Type B pancreatic cell (in vitro differentiated cells): ENCODE results near the gene LCN6. TPM values are rescaled to one million over a fixed set of nuclear protein-coding genes. Genes with fewer than 3 reads are reported as not detected.

Experiments
- DNase-seq: peaks from one replicate; pipeline ENCODE4 v3.0.0; 2021; ENCODE audit warnings: mixed read lengths; ENCODE audit not compliant: unreplicated experiment; ENCODE audit errors: extremely low spot score
- H3K27ac Mint-ChIP-seq: 2 replicates; pipeline ENCODE4 v1.8.0; 2021; ENCODE audit warnings: mild to moderate bottlenecking, mixed read lengths
- H3K27me3 Mint-ChIP-seq: 2 replicates; pipeline ENCODE4 v1.8.0; 2021; ENCODE audit warnings: mixed read lengths
- H3K36me3 Mint-ChIP-seq: 2 replicates; pipeline ENCODE4 v1.8.0; 2021; ENCODE audit warnings: mixed read lengths
- H3K4me1 Mint-ChIP-seq: one replicate; pipeline ENCODE4 v1.8.0; 2021; ENCODE audit warnings: mixed read lengths; ENCODE audit not compliant: unreplicated experiment
- H3K4me3 Mint-ChIP-seq: 2 replicates; pipeline ENCODE4 v1.8.0; 2021; ENCODE audit warnings: mild to moderate bottlenecking, mixed read lengths
- H3K9me3 Mint-ChIP-seq: 2 replicates; pipeline ENCODE4 v1.8.0; 2021; ENCODE audit warnings: mixed read lengths
- total RNA-seq: library from RNA; stranded (reverse); gene quantifications from 2 replicates; pipeline ENCODE4 v1.2.1, GENCODE V29; 2021; ENCODE audit warnings: low replicate concordance
- TF ChIP-seq, protein P1 (sequence below): fragments of 200-600 bp; sonication (generic); conservative IDR thresholded peaks from 2 replicates; pipeline ENCODE4 v1.5.0; 2021; ENCODE audit warnings: antibody characterized with exemption, mild to moderate bottlenecking

The LCN6 gene
- total RNA-seq, 1 donor from 2014 or later = not detected

DNA sequence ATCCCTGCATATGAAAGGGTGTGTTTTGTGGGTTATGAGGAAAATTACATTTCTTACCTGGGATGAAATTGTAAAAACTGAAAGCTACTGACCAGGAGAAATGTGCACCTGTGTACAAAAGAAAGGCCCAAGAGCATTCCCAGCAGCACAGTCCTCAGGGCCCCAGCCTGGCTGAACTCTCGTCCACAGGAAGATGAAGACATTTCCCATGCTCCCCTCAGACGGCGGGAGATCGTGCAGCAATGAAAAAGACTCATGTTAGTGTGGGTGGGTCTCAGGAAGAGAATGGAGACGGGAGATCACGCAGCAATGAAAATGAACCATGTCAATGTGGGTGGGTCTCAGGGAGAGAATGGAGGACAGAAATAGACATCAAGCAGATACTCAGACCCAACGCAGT is 28.6 kb upstream of the LCN6 start:
- TF ChIP-seq, protein P1, sequence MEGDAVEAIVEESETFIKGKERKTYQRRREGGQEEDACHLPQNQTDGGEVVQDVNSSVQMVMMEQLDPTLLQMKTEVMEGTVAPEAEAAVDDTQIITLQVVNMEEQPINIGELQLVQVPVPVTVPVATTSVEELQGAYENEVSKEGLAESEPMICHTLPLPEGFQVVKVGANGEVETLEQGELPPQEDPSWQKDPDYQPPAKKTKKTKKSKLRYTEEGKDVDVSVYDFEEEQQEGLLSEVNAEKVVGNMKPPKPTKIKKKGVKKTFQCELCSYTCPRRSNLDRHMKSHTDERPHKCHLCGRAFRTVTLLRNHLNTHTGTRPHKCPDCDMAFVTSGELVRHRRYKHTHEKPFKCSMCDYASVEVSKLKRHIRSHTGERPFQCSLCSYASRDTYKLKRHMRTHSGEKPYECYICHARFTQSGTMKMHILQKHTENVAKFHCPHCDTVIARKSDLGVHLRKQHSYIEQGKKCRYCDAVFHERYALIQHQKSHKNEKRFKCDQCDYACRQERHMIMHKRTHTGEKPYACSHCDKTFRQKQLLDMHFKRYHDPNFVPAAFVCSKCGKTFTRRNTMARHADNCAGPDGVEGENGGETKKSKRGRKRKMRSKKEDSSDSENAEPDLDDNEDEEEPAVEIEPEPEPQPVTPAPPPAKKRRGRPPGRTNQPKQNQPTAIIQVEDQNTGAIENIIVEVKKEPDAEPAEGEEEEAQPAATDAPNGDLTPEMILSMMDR = no peak
- H3K36me3 Mint-ChIP-seq = no peaks in the 10 kb centered on the region
- H3K9me3 Mint-ChIP-seq = peaks cover 5% of the 10 kb centered on the region
- DNase-seq = no peak
- H3K27me3 Mint-ChIP-seq = peaks cover 47% of the 10 kb centered on the region
- H3K4me3 Mint-ChIP-seq = peak overlapping the region; percentile 40
- peaks cover 10% of the 10 kb centered on the region for H3K4me1 Mint-ChIP-seq
- peak overlapping the region; percentile 65 for H3K27ac Mint-ChIP-seq

DNA sequence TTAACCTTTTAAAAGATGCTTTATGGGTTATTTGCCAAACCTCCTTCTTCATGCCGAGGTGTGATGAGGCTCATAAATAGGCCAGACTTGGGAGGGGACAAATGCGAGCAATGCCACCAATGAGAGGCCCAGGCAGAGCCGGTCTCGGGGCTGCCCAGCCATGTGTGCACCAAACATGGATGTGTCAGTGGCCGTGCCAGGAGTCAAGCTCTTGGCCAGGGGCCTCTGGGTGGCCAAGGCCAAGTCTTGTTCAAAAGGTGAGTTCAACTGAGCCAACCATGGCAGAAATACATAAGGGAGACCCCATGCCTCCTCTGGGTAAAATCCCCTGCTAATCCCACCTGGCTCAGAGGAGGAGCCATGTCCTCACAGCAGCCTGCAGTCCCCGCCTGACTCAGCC is 26.9 kb upstream of the LCN6 start:
- Mint-ChIP-seq H3K27ac (no peak overlapping the region), H3K4me1 (peaks cover 6% of the 10 kb centered on the region), H3K27me3 (peaks cover 30% of the 10 kb centered on the region), H3K36me3 (no peaks in the 10 kb centered on the region), H3K4me3 (no peak overlapping the region), H3K9me3 (peaks cover 5% of the 10 kb centered on the region)
- no peak for DNase-seq
- TF ChIP-seq, protein P1 = no peak

DNA sequence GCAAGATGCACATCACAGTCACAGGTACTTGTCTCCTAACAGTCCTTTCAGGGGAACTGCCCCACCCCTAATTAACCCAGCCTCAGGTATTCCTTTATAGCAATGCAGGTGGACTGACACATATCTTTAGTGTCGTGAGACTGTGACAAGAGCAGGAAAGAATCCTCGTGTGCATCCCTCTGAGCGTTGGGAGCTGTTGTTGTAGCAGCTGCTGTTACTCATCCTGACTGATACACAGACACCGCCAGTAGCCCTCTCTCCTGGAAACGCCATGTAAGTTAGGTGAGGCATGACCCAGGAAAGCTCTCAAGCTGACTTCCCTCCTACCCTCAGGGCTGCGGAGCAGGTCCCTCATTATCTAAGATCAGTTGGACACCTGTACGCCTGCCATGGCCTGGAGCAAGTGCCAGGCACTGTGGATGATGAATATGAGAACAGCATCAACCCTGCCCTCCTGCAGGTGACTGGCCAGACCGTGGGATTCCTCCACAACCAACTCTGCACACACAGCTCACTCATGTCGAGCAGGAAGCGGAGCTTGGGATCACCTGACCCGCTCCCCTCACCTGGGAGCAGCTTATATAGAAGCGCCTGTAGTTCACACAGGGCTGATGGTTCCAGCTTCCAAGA is 26.2 kb upstream of the LCN6 start:
- H3K36me3 Mint-ChIP-seq = no peaks in the 10 kb centered on the region
- peaks cover 24% of the 10 kb centered on the region for H3K27me3 Mint-ChIP-seq
- H3K27ac Mint-ChIP-seq = no peak overlapping the region
- H3K4me1 Mint-ChIP-seq = peaks cover 6% of the 10 kb centered on the region
- TF ChIP-seq, protein P1 = no peak
- H3K4me3 Mint-ChIP-seq = no peak overlapping the region
- DNase-seq = no peak
- peaks cover 5% of the 10 kb centered on the region for H3K9me3 Mint-ChIP-seq

DNA sequence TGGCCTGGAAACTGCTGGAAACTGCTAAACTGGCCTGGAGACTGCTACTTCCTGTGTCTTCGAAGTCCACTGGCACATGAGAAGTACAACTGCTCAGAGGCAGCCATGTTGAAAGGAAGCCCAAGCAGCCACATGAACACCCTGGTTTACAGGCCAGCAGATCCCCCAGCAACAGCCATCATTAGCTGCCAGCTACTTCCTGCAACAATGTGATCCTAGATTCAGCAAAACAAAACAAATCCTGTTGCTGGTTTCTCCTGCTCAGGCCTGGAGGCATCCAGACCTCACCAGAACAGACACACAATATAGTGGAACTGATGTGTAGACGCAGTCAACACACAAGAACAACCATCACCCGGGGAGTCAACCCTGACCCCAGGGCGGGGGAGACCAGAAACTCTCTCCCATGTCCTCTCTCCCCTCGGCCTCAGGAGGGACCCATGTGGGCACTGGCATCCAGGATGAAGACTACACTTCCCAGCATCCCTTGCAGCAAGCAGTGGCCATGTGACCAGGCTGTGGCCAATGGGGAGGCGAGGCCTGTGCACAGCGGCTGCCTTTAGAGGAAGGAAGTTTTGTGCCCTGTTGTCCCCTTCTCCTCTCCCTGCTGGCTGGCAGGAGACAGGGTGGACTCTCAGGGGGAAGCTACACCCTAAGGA is 25.2 kb upstream of the LCN6 start:
- Mint-ChIP-seq H3K36me3 (no peaks in the 10 kb centered on the region), H3K4me1 (peaks cover 6% of the 10 kb centered on the region), H3K27me3 (peaks cover 15% of the 10 kb centered on the region), H3K4me3 (no peak overlapping the region), H3K9me3 (peaks cover 5% of the 10 kb centered on the region), H3K27ac (no peak overlapping the region)
- DNase-seq = no peak
- TF ChIP-seq, protein P1 = no peak

DNA sequence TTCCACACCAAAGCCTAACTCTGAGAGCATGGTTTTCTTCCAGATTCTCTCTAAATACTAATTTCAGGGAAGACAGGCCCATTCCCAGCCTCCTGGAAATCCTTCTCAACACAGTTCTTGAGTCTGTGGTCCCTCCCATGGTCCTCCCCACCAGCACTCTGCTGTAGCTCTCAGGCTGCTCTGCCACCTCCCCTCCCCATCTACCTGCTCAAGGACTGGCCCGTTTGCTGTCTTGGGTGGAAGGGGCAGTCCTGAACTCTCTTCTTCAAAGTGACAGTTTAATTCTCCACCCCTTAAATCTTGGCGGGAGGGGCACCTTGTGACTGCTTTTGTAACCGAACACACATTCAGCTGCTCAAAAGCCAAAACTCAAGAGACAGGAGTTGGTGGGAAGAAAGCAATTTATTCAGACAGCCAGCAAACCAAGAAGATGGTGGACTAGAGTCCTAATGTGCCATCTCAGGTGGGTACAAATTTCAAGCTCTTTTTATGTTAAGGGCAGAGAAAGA is 23.6 kb upstream of the LCN6 start:
- H3K36me3 Mint-ChIP-seq = no peaks in the 10 kb centered on the region
- peaks cover 11% of the 10 kb centered on the region for H3K27me3 Mint-ChIP-seq
- H3K4me3 Mint-ChIP-seq = no peak overlapping the region
- TF ChIP-seq, protein P1 = no peak
- DNase-seq = no peak
- no peak overlapping the region for H3K27ac Mint-ChIP-seq
- peaks cover 2% of the 10 kb centered on the region for H3K4me1 Mint-ChIP-seq
- peaks cover 5% of the 10 kb centered on the region for H3K9me3 Mint-ChIP-seq
